HG03460 (cell line): Measurements from ENCODE around the gene GSS.
"Not testable (repeated sequence)": the region's sequence is repeated elsewhere in the genome, so short reads cannot be mapped to it uniquely, and the experiment has no call there.

Experiments used
- ATAC-seq: cut with Tn5 transposase; IDR thresholded peaks from one replicate; pipeline ENCODE4 v1.9.1; 2021; ENCODE audit not compliant: unreplicated experiment

The GSS gene

GRCh38 chr20:34915749-34916455 is 39.7 kb downstream of the GSS start:
- no peak for ATAC-seq

DNA sequence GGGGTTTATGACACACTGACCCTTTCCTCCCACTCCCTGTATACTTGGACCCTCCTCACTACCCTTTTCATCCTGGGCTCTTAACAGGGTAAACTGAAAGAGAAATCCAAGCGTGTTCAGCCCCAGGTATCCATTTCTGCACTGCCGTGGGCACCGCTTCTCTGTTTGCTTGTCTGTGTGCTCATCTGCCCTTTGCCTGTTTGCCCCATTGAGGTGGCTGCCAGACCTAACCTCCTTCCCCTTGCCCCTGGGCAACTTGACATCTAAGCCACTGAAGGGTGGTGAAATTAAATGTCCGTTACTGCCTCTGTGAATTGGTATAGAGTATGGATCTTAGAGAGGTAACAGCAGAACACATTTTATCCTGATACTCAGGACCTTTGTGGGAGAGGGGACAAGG is 40.5 kb downstream of the GSS start:
- ATAC-seq, result no peak

DNA sequence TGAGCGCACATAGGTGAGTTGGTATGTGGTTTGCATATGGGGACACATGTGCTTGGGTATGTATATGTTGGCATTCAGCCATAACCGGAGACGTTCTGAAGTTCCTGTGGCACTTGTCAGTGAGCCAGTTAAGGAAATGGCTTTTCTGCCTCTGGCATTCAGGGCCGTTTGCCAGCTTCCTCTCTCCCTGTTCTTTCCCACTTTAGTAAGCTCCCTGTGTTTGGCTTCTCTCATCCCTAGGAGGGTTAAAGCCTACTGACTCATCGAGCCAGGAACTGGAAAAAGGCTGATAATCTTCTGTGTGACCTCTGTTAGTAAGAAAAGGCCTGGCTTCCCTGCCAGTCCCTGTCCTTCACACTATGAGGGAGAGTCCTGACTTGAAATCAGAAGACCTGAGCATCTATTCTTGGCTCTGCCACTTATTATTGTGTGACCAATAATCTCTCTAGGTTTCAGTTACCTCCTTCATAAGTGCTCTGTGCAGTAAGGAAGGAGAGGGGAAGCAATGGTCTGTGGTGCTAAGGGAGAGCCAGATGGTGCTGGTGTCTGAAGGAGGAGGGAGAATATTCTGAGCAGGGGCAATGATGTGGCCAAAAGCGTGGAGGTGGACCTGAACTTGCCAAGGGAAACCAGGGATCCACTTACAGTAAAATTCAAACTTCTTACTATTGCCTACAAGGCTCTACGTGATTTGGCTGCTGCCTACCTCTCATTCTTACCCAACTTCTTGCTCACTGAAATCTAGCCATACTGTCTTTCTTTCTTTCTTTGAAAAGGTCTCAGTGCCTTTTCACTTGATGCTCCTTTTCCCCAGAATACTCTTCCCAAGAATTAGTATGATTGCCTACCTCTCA is 47.8 kb downstream of the GSS start:
- ATAC-seq, result no peak

DNA sequence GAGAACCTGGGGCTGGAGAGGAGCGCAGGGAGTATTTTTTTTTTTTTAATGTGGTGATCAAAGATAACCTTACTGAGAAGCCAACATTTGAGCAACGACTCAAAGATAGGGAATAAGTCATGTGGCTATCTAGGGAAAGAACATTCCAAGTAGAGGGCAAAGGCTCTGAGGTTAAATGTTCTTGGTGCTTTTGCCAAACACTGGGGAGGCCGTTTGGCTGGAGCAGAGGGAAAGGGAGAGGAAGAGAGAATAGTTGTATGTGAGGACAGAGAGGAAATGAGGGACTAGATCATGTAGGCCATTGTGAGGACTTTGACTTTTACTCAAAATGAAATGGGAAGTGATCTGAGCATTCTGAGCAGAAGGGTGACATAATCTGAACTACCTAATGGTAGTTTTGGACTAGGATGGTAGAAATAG is 51.4 kb downstream of the GSS start:
- no peak for ATAC-seq

DNA sequence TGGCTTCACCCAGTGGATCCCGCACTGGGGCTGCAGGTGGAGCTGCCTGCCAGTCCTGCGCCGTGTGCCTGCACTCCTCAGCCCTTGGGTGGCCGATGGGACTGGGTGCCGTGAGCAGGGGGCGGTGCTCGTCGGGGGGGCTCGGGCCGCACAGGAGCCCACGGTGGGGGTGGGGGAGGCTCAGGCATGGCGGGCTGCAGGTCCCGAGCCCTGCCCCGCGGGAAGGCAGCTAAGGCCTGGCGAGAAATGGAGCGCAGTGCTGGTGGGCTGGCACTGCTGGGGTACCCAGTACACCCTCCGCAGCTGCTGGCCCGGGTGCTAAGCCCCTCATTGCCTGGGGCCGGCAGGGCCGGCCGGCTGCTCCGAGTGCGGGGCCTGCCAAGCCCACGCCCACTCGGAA is 56.9 kb downstream of the GSS start:
- ATAC-seq, result not testable (repeated sequence)

- ATAC-seq, result not testable (repeated sequence)
These were observed 57.5 kb downstream of the GSS start for GRCh38 chr20:34898129-34898528.

GRCh38 chr20:34896086-34896621 is 59.5 kb downstream of the GSS start:
- no peak for ATAC-seq

- no peak for ATAC-seq
These were observed 60.1 kb downstream of the GSS start for GRCh38 chr20:34895465-34895864.

DNA sequence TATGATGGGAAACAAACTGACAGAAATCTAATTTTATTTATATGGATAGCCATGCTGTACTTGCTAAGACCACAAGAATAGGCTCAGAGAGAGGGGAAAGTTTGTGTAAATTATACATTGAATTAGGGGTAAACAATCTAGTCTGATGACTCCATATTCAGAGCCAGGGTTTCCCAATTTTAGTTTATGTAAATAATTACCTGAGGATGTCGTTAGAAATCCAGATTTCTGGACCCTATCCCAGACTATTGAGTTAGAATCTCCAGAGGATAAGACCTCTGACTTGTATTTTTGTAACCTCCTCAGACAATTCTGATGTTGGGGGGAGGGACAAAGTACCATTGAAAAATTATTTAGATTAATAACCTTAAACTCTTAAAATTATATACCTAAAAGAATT is 60.9 kb downstream of the GSS start:
- ATAC-seq, result no peak

DNA sequence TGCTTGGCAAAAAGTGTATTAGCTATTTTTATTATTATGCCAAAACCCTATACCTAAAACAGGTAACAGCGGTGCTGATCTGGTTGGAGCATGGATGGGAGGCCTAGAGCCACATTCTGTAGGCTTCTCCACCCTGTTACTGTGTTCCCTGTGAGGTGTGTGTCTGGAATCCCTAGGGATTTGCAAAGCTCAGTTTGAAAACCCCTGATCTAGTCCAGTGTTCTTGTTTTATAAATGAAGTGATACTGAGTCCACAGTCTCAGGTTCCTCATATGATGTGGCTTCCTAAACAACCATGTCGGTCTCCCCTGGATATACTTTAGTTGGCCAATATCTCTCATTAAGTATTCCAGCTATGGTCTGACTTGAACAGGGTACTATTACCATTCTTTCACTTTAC is 62.9 kb downstream of the GSS start:
- no peak for ATAC-seq

DNA sequence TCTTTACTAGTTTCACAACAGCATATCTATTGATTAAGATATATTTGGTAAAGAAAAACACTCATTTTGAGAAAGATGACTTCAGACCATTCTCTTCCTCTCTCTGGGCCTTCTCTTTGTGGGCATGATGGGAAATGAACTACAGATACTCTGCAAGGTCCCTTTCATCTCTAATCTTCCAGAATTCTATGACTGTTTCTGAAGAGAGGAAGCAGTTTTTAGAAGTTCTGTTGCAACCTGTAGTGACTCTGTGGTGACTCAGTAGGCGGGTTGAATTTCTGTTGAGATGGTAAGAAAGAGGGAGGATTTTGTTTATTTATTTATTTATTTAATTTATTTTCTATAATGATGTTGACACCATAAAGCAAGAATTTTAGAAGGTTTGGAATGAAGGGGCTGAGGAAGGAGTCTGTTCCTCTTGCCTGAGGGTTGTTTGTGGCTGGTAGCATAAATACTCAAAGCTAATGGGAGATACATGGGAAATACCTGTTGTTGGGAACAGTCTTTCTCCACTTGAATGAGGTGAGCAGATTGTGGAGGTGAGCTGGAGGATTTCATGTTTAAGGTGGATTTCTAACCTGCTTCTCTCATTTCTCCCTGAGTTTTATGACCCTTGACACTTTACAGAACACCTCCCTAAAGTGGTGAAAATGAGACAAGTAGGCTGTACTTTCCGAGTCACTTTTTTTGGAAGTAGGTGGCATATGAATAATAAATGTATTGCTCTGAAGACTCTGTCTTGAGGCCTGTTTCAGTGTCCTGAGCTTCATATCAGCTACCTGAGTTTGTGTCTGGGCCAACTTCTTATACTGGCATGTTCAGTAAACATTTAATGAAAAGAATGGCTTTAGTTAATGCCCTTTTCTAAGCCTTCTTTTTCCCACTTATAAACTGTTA is 64.2 kb downstream of the GSS start:
- no peak for ATAC-seq

- ATAC-seq, result no peak
These were observed 67.1 kb downstream of the GSS start for GRCh38 chr20:34888468-34888867.

GRCh38 chr20:34887023-34887422 is 68.6 kb downstream of the GSS start:
- no peak for ATAC-seq

GRCh38 chr20:34886122-34886521 is 69.5 kb downstream of the GSS start:
- ATAC-seq, result no peak

- ATAC-seq, result no peak
These were observed 71.3 kb downstream of the GSS start for GRCh38 chr20:34884260-34884659.

DNA sequence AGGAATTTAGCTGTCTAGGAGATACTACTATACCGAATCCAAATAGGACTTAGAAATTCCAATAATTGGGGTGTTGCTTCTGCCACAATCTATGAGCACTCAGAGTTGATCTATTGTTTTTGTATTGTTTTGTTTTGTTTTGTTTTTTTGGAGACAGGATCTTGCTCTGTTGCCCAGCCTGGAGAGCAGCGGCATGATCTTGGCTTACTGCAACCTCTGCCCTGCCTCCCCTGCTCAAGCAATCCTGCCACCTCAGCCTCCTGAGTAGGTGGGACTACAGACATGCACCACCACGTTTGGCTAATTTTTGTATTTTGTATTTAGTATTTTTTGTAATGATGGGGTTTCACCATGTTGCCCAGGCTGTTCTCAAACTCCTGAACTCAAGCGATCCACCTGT is 71.8 kb downstream of the GSS start:
- ATAC-seq, result no peak

DNA sequence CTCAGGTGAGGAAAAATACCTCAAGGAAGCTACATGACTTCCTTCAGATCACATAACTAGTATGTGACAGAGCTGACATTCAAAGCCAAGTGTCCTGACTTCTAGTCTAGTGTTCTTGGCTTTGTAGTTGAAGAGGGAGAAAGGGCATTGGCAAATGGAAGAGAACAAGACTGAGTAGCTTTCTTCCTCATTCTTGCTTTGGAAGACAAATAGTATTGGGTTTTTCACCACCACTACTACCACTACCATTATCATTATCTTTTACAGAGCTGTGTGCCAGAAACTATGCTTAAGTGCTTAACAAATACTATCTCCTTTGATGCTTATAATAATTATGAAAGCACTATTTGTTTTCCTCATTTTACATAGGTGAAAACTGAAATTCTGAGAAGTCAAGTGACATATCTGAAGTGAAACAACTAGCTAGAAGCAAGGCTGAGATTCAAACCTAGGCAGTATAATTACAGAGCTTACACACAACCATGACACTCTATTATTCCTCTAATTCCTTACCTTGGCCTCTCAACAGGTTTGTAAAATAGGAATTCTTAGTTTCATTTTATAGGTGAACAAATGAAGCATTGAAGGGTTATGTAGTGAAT is 72.4 kb downstream of the GSS start:
- no peak for ATAC-seq

GRCh38 chr20:34881689-34882088 is 73.9 kb downstream of the GSS start:
- no peak for ATAC-seq

DNA sequence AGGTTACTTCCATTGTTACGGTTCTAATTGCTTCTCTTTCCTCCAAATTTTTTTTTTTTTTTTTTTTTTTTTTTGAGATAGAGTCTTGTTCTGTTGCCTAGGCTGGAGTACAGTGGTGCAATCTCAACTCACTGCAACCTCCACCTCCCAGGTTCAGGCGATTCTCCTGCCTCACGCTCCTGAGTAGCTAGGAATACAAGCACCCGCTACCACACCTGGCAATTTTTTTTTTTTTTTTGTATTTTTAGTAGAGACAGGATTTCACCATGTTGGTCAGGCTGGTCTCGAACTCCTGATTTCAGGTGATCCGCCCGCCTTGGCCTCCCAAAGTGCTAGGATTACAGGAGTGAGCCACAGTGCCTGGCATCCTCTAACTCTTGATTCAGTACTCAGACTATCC is 74.6 kb downstream of the GSS start:
- not testable (repeated sequence) for ATAC-seq

DNA sequence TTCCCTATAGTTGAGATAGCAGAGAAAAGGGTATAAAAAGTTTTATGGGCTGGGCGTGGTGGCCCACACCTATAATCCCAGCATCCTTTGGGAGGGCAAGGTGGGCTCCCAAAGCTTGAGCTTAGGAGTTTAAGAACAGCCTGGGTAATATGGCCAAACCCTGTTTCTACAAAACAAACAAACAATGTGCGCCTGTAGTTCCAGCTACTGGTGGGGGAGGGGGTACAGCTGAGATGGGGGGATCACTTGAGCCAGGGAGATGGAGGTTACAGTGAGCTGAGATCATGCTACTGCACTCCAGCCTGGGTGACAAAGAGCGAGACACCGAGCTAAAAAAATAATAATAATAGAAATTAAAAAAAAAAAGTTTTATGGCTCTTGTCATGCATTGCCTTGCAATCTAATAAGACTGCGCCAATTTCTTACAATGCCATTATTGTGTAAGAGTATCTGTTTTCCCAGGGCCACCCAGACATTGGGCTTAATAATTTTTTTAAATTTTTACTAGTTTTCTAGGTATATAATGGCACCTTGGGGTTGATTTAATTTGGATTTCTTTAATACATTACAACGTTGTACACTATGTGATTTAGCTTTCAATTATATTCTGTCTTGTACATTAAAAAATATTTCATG is 75.3 kb downstream of the GSS start:
- ATAC-seq, result no peak
